ENCODE data around the gene TGM3.

DNA sequence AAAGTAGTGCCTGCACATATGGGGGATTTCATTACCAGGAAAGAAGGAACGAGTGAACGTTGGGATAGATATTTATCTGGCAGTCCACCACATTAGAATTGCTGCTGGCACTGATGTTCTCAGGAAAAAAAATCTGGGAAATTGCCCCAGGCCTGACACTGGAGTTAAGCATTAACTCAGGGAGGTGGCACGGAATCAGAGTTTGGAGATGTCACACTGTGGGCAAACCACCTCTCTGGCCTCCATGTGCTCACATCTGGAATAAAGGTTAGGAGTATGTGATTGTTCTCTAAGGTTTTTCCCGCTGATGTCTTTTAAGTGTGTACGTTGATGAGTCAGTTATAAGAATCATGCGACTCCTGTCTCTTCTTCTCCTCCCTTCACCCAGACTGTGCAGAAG is 7.9 kb downstream of the TGM3 start:
- TF ChIP-seq, protein P1, sequence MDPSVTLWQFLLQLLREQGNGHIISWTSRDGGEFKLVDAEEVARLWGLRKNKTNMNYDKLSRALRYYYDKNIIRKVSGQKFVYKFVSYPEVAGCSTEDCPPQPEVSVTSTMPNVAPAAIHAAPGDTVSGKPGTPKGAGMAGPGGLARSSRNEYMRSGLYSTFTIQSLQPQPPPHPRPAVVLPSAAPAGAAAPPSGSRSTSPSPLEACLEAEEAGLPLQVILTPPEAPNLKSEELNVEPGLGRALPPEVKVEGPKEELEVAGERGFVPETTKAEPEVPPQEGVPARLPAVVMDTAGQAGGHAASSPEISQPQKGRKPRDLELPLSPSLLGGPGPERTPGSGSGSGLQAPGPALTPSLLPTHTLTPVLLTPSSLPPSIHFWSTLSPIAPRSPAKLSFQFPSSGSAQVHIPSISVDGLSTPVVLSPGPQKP (IDR thresholded peaks at IDR 0.05; ENCODE audit: low read depth, low read length): no peak
- no peak for TF ChIP-seq MYB (IDR thresholded peaks at IDR 0.05; ENCODE audit: borderline replicate concordance, low read depth, low read length)

Measured in GM12878 (cell line).